Measurements from ENCODE around the gene SLC35A5.
"Not testable (repeated sequence)": the region's sequence is repeated elsewhere in the genome, so short reads cannot be mapped to it uniquely, and the experiment has no call there.

SLC35A5 gene

GRCh38 chr3:112561734-112562529 is at the start of gene SLC35A5, which contains the start of gene ATG3:
Gene SLC35A5 (plus strand): TSS chr3:112562045. CDS start chr3:112563404, 1,359 bp downstream.
Gene ATG3 (minus strand): TSS chr3:112561962. CDS start chr3:112561528, 434 bp downstream.
- peak; percentile 94 for DNase-seq

- DNase-seq = no peak
These were observed 49.5 kb upstream of the SLC35A5 start for GRCh38 chr3:112512320-112512719.

GRCh38 chr3:112514527-112515128 is 47.2 kb upstream of the SLC35A5 start:
- no peak for DNase-seq

GRCh38 chr3:112518970-112519369 is 42.9 kb upstream of the SLC35A5 start:
- DNase-seq = not testable (repeated sequence)

GRCh38 chr3:112519424-112520001 is 42.3 kb upstream of the SLC35A5 start:
- DNase-seq = peak; percentile 15

- DNase-seq = not testable (repeated sequence)
These were observed 37.7 kb upstream of the SLC35A5 start for GRCh38 chr3:112524127-112524526.

- no peak for DNase-seq
These were observed 31.3 kb upstream of the SLC35A5 start for GRCh38 chr3:112530573-112530972.

- no peak for DNase-seq
These were observed 30.5 kb upstream of the SLC35A5 start for GRCh38 chr3:112531358-112531781.

- no peak for DNase-seq
These were observed 21.8 kb upstream of the SLC35A5 start for GRCh38 chr3:112539825-112540650.

- no peak for DNase-seq
These were observed 15.6 kb upstream of the SLC35A5 start for GRCh38 chr3:112546216-112546759.

- no peak for DNase-seq
These were observed 11.0 kb upstream of the SLC35A5 start for GRCh38 chr3:112550859-112551258.

GRCh38 chr3:112555535-112556170 is 6.2 kb upstream of the SLC35A5 start:
- DNase-seq = peak; percentile 13

- no peak for DNase-seq
These were observed 3.9 kb upstream of the SLC35A5 start for GRCh38 chr3:112557976-112558375.

- no peak for DNase-seq
These were observed 1.5 kb upstream of the SLC35A5 start for GRCh38 chr3:112560307-112560706.

- no peak for DNase-seq
These were observed 943 bp upstream of the SLC35A5 start for GRCh38 chr3:112560721-112561483.

GRCh38 chr3:112561484-112561733 is 436 bp upstream of the SLC35A5 start:
- no peak for DNase-seq

- not testable (repeated sequence) for DNase-seq
These were observed 2.5 kb downstream of the SLC35A5 start for GRCh38 chr3:112564247-112564939.

- no peak for DNase-seq
These were observed 3.1 kb downstream of the SLC35A5 start for GRCh38 chr3:112564940-112565305.

GRCh38 chr3:112568642-112569041 is 6.8 kb downstream of the SLC35A5 start:
- no peak for DNase-seq

- DNase-seq = no peak
These were observed 7.4 kb downstream of the SLC35A5 start for GRCh38 chr3:112569265-112569664.

GRCh38 chr3:112572701-112573100 is 10.9 kb downstream of the SLC35A5 start:
- DNase-seq = no peak

Measured in NCI-H2081 treated with DMSO at 0.1 percent for 48 hours (cell line).